Activated naive CD8-positive, alpha-beta T cell treated with anti-CD3 and anti-CD28 coated beads, Interleukin-2, amount 10 ng/mL, durations not matched to agents 7 days and 5 days (primary cell): ENCODE data around the gene RDX. TPM values are rescaled to one million over a fixed set of nuclear protein-coding genes. Genes with fewer than 3 reads are reported as not detected.

ENCODE experiments used
- ATAC-seq: fragments of 150-1000 bp; cut with Tn5 transposase; one replicate; pipeline ENCODE4 v1.10.0; 2021; ENCODE audit warnings: low read depth, moderate library complexity
- POLR2A ChIA-PET: fragments of 350-600 bp; sonication (Branson Sonifier 250); formaldehyde crosslinking; loops from one replicate; lab custom pipeline; 2021; ENCODE audit warnings: antibody characterized with exemption; lab: Charles Lee
- DNase-seq: peaks from one replicate; pipeline ENCODE4 v3.0.0; 2021
- H3K27ac Mint-ChIP-seq: one replicate; pipeline ENCODE4 v1.8.0; 2022; ENCODE audit warnings: mild to moderate bottlenecking, mixed read lengths
- H3K27me3 Mint-ChIP-seq: one replicate; pipeline ENCODE4 v1.8.0; 2022; ENCODE audit warnings: mild to moderate bottlenecking, moderate library complexity, mixed read lengths
- H3K36me3 Mint-ChIP-seq: one replicate; pipeline ENCODE4 v1.8.0; 2021; ENCODE audit warnings: mild to moderate bottlenecking, mixed read lengths
- H3K4me1 Mint-ChIP-seq: one replicate; pipeline ENCODE4 v1.8.0; 2021; ENCODE audit warnings: mixed read lengths
- H3K4me3 Mint-ChIP-seq: one replicate; pipeline ENCODE4 v1.8.0; 2022; ENCODE audit warnings: mild to moderate bottlenecking, moderate library complexity, mixed read lengths
- H3K9me3 Mint-ChIP-seq: one replicate; pipeline ENCODE4 v1.8.0; 2021; ENCODE audit warnings: mixed read lengths
- total RNA-seq, 2 experiments: library from RNA; stranded (reverse); gene quantifications; one replicate each; pipeline ENCODE4 v1.2.3, GENCODE V29; 2021

Gene RDX
- total RNA-seq, 2 experiments from 2014 or later: 30.4 to 38.1 TPM

DNA sequence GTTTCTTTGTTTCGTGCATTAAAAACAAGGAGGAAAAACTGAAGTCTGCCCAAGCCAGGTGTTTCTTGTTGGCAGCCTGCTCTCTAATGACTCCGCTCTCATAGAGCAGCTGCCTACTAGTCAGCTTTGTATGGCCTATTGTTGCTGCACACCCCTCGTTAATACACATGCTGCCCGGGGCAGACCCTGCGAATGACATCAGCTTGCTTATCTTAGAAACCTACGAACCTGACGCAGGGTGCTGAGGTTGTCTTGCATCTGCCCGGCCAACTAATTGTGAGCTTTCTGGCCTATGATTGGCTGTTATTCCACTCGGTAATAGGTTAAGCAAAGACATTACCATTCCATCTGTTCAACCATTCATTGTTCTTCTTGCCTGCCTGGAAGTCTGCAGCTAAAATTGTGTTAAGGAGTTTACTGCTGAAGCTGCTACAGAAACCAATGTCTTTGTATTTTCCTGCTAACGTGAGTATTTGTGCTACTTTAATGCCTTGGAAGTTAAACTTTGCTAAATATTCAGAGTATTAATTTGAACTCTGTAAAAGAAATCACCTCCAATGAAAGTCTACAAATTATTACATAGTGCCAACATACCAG lies 165.7 kb downstream of the RDX start:
- POLR2A ChIA-PET: no interaction called here
- Mint-ChIP-seq H3K4me3 (no peak overlapping the region), H3K27ac (no peak overlapping the region), H3K9me3 (no peaks in the 10 kb centered on the region), H3K27me3 (peaks cover 15% of the 10 kb centered on the region), H3K4me1 (no peaks in the 10 kb centered on the region), H3K36me3 (no peaks in the 10 kb centered on the region)
- ATAC-seq: no peak
- no peak for DNase-seq

DNA sequence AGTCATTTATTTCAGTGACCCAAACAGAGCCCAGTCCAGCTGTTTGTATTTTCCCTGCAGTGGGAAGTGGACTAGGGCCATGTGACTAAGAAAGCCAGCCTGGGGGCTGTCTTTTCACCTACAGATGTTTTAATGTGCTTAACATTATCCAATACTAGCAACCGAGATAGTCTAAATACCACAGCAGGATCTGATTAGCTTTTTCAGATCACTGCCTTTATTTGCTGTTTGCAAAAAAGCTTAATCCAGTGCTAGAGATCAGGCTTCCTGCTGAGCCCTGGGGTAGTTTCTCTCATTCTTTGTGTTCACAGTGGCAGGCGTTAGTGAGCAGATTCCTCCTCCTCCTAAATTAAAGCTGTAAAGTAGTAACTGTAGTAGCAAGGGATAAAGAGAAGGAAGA lies 168.3 kb downstream of the RDX start:
- H3K27ac Mint-ChIP-seq: no peak overlapping the region
- H3K27me3 Mint-ChIP-seq: peaks cover 14% of the 10 kb centered on the region
- H3K36me3 Mint-ChIP-seq: no peaks in the 10 kb centered on the region
- H3K4me1 Mint-ChIP-seq: no peaks in the 10 kb centered on the region
- no peak for ATAC-seq
- POLR2A ChIA-PET: no interaction called here
- H3K4me3 Mint-ChIP-seq: no peak overlapping the region
- no peaks in the 10 kb centered on the region for H3K9me3 Mint-ChIP-seq
- no peak for DNase-seq

DNA sequence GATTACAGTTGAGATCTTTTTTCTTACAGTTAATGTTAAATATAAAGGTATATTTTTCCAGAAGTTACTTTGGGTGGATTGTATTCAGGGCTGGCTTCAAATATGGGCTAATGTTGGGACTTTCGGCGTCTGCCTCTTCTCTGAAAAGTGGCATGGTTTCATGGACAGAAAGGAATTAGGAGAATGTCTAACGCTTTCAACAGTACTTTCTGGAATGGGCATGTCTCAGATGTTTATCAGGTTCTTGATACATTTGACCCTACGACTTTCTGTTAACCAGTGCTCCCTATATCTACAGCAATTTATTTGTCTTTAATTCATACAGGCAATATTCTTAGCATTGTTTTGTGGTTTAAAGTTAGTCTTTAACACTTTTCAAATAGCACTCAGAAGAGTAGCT lies 169.5 kb downstream of the RDX start:
- H3K4me1 Mint-ChIP-seq: no peaks in the 10 kb centered on the region
- POLR2A ChIA-PET: no interaction called here
- H3K27me3 Mint-ChIP-seq: peaks cover 14% of the 10 kb centered on the region
- ATAC-seq (no peak), DNase-seq (no peak)
- H3K4me3 Mint-ChIP-seq: no peak overlapping the region
- H3K27ac Mint-ChIP-seq: no peak overlapping the region
- no peaks in the 10 kb centered on the region for H3K9me3 Mint-ChIP-seq
- H3K36me3 Mint-ChIP-seq: no peaks in the 10 kb centered on the region

DNA sequence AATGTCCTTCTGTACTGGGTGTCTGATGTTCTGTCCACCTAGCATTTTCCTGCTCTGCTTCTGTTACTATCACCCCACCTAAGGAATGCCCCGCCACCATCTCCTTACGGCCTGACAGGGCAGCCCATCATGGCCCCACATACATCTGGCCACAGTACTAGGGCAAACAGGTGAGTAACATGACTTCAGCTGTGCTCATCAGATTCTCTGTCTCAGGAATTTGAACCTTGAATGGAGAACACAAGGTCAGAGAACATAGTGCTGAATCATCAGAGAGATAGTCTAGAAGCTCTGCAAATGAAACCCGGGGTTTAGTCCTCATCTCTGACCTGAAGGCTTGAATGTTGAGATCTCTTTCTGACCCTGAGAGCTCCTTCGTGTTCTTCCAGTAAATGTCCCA lies 170.8 kb downstream of the RDX start:
- H3K36me3 Mint-ChIP-seq: no peaks in the 10 kb centered on the region
- DNase-seq (no peak), ATAC-seq (no peak)
- no peak overlapping the region for H3K4me3 Mint-ChIP-seq
- no peaks in the 10 kb centered on the region for H3K9me3 Mint-ChIP-seq
- H3K27me3 Mint-ChIP-seq: peaks cover 9% of the 10 kb centered on the region
- POLR2A ChIA-PET: no interaction called here
- H3K4me1 Mint-ChIP-seq: no peaks in the 10 kb centered on the region
- no peak overlapping the region for H3K27ac Mint-ChIP-seq

Other genes starting within 250 kb of the RDX start
- gene ZC3H12C, start 203.2 kb downstream of the RDX start, total RNA-seq: under 1 TPM; 0.28 TPM
- 10 to 100 TPM in 1 of 2 experiments, 1 to 10 TPM in 1; 9.9 to 10.5 TPM for gene FDX1, start 133.3 kb upstream of the RDX start, total RNA-seq